Activated T-cell treated with anti-CD3 and anti-CD28 coated beads, Interleukin-2, amount 50 U/mL, for 48 hours (primary cell): ENCODE results near the gene DIPK1B.
"Not testable (repeated sequence)": the region's sequence is repeated elsewhere in the genome, so short reads cannot be mapped to it uniquely, and the experiment has no call there.

Experiments used
- DNase-seq, 2 experiments: peaks; one replicate each; pipeline ENCODE4 v3.0.0-alpha.2; 2020

Gene DIPK1B

DNA sequence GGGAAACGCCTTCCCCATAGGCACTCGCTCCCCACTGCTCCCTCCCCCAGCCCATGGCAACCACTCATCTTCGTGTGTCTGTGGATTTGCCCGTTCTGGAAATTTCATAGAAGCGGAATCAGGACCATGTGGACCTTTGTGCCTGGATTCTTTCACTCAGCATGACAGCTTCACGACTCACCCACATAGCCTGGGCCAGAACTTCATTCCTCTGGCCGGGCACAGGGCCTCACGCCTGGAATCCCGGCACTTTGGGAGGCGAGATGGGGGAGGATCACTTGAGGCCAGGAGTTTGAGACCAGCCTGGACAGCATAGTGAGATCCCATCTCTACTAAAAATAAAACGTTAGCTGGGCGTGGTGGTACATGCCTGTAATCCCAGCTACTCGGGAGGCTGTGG, 12.1 kb upstream of the DIPK1B start:
- no peak for DNase-seq

- peak; percentile 86 for DNase-seq
Measured at GRCh38 chr9:136700959-136701667, 11.3 kb upstream of the DIPK1B start.

DNA sequence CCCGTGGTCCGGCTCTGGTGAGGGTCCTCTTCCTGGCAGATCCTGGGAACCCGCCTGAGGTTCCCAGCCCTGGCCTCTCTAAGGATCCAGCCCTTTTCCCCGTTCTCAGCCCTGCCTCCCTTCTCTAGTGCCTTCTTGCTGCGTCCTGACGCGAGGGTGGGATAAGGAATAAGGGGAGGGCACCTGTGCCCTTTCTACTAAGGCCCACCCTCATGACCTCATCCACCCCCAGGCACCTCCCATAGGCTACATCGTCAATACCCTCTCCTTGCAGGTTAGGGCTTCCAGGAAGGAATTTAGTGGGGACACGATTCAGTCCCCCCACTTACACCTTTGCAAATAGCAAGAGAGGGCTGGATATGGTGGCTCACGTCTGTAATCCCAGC, 10.7 kb upstream of the DIPK1B start:
- no peak for DNase-seq

DNA sequence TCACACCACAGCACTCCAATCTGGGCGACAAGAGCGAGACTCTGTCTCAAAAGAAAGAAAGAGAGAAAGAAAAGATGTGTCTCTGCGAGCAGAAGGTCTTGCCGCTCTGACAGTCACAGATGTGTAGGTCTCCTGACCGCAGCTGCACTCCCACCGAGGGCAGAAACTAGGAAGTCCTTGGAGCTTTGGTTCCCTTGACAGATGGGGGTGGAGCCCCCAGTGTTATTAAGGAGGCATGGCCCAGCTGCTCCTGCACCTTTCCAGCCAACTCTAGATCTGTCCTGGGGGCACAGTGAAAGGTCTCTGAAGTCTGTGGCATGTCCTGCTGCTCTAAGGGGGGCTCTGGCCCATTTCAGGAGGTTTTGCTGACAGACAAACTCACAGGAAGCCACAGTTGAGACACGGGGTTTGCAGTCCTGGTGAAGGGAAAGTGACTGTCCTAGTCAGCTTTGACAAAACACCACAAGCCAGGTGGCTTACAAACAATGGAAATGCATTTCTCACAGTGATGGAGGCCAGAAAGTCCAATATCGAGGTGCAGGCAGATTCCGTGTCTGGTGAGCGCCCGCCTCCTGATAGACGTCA, 9.0 kb upstream of the DIPK1B start:
- no peak for DNase-seq

- DNase-seq: not testable (repeated sequence)
Measured at GRCh38 chr9:136704741-136705140, 7.6 kb upstream of the DIPK1B start.

DNA sequence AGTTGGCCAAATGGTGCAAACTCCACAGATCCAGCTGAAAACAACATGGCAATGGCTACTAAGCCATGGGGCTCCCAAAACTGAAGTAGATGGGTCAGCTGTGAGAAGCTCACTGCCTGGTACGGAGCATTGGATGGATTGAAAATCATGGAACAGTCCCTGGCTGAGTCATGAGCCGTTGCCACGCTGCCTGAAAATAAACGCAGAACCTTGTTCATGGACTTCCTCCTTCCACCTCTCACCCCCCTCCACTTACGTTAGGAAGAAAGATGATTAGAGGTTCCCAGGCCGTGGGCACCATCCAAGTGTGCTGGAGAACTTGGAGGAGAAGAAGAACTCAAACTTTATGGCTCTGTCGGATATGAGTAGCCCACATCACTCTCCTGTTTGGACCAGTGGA, 6.8 kb upstream of the DIPK1B start:
- DNase-seq: no peak

- DNase-seq: no peak
Measured at GRCh38 chr9:136707011-136707410, 5.4 kb upstream of the DIPK1B start.

- DNase-seq: no peak
Measured at GRCh38 chr9:136707849-136708517, 4.4 kb upstream of the DIPK1B start.

DNA sequence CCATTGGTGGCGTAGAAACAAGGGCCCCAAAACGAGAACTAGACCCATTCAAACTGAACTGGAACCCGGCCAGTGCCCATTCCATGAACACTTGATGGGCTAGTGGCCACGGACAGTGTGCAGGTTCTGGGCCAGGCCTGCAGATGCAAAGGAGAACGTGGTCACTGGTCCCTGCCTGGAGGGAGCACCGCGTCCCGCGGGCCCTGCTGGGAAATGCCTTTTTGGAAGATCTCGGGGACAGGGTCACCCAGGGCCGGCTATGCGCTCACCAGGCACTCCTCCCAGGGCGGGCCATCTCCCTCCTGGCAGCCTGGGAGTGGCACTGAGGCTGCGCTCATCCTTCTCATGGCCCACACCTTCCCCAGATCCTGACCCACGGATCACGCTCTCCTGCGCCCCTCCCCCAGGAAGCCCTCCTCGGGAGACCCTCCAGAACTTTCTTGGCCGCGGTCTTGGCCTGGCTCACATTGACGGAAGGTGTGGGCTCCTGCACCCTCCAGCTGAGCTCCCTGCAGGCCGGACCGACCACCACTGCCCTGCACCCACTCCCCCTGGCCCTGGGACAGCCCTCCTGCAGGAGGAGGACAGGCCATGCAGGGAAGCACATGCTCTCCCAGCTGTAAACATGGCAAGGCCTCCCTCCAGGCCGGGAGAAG, 2.8 kb upstream of the DIPK1B start:
- no peak for DNase-seq

- no peak for DNase-seq
Measured at GRCh38 chr9:136710543-136710942, 1.8 kb upstream of the DIPK1B start.

- not testable (repeated sequence) for DNase-seq
Measured at GRCh38 chr9:136711219-136711648, 1.1 kb upstream of the DIPK1B start.

- no peak for DNase-seq
Measured at GRCh38 chr9:136712690-136713544, 545 bp downstream of the DIPK1B start.

GRCh38 chr9:136713550-136713949, 1.2 kb downstream of the DIPK1B start:
- no peak for DNase-seq

GRCh38 chr9:136714096-136714892, 1.9 kb downstream of the DIPK1B start:
- DNase-seq: no peak

DNA sequence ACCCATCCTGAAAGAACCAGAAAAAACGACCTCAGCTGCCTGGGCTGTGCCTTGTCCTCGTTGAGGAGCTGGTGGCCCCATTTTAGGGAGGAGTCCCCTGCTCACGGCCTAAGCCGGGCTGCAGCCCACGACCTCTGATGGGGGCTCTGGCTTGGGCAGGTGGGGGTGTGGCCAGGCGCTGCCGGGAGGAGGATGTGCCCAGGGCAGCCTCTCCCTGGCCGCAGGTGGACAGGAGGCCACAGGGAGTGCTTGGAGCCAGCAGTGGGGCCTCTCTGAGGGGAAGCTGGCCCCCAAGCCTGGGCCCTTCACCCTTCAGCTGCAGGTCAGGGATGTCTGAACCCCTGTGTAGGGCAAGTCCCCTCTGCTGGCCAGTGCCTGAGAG, 2.5 kb downstream of the DIPK1B start:
- DNase-seq: no peak

- no peak for DNase-seq
Measured at GRCh38 chr9:136717399-136717798, 5.0 kb downstream of the DIPK1B start.

DNA sequence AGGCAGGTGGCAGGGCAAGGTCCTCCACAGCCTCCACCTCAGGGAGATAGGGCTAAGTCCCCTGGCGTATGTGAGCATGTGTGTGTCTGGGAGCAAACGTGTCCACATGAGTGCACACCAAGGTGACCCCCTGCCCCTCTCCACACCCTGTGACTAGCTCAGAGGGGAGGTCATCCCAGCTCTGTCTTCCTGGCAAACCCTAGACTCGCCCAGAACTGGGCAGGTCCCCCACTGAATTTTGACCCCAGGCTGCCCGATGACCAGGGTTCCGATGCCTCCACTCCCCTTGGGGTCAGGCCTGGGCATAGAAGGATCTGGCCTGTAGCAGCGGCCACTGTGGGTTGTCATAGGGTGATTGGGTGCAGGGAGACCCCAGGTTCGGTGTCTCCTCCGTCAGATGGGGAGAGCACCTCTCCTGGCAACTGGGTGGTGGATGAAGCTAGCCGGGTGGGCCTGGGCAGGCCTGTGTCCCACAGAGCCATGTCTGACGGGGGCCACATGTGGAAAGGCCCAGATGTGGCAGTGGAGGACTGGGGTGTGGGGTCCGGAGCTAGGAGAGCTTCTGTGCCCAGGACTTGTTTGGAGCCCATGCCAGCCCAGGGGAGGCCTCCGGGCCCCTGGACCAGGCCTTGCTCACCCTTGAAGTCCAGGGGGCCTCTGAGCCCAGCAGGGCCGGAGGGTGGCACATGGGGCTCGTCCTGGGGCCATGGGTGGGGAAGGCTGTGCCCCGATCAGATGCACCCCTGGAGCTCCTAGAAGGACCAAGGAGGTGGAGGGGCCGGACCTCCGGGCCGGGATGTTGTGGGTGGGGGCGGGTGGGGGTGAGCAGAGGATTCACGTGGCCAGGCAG, 6.2 kb downstream of the DIPK1B start:
- no peak for DNase-seq

DNA sequence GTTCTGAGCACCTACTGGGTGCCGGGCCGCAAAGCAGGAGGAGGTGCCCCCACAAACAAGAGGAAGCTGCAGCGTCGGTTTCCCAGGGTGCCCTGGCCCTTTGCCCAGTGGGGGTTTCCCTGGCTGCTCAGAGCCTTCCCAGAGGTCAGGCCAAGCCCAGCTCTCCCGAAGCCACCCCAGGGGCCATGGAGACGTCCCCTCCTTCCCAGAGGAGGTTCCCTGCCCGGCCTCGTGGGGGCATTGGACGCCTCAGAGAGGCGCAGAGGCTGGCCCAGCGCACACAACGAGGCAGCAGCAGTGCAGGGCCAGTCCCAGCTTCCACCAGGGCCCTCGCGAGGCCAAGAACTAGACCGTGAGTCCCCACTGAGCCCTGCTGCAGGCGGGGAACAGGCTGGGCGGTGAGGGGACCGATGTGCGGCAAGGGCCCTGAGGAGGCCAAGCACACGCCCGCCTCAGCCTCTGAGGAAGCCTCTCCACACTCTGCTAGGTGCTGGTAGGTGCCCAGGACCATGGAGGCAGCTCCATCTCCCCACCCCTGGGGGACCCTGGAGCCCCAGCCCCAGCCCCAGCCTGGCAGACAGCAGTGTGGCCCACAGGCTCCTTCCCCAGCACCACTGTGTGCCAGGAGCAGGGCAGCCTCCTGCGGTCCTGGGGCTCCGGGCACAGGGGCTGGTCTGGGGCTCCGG, 7.0 kb downstream of the DIPK1B start:
- no peak for DNase-seq

GRCh38 chr9:136720251-136720897, 8.0 kb downstream of the DIPK1B start:
- DNase-seq: no peak

DNA sequence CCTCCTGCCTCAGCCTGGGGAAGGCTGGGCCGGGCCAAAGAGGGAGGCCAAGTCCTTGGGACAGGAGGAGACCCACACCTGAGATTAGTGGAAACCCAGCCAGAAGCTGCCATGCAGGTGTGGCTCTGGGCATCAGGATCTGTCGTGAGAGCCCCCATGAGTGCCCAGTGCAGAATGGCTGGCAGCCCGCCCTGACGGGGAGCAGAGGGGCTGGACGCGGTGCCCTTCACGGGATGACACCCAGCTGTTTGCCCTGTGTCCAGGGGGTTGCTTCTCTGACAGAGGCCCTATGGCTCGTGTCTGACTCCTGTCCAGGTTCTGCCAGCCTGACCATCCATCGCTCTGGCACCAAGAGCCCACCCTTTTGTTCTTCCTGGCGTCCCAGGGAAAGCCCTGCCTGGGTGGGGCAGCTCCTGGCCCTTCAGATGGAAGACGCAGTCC, 8.5 kb downstream of the DIPK1B start:
- DNase-seq: no peak
